Prostate gland (tissue), 2 donors: ENCODE data around the gene TMEM214. TPM values are rescaled to one million over a fixed set of nuclear protein-coding genes. Genes with fewer than 3 reads are reported as not detected.

Experiments
- DNase-seq: peaks from one replicate; pipeline ENCODE4 v3.0.0-alpha.2; 2019; ENCODE audit warnings: low spot score
- H3K27ac ChIP-seq, 2 donors: fragments of 200-600 bp; sonication (generic); 2 replicates each; pipeline ENCODE4 v1.5.1; 2017 to 2019
- H3K27me3 ChIP-seq: fragments of 200-600 bp; sonication (generic); replicated peaks from 2 replicates; pipeline ENCODE4 v1.5.1; 2019; ENCODE audit not compliant: insufficient read depth
- H3K36me3 ChIP-seq, 2 donors: fragments of 200-600 bp; sonication (generic); 1 replicate in 1 of 2; 2 replicates in 1 of 2; pipeline versions ENCODE4 v1.5.1 to v1.8.1; 2017 to 2019
- H3K4me1 ChIP-seq: fragments of 200-600 bp; sonication (generic); replicated peaks from 2 replicates; pipeline ENCODE4 v1.5.1; 2019
- H3K4me3 ChIP-seq, 2 donors: fragments of 200-600 bp; sonication (generic); 2 replicates each; pipeline ENCODE4 v1.5.1; 2017 to 2019
- H3K9me3 ChIP-seq: fragments of 200-600 bp; sonication (generic); 2 replicates; pipeline ENCODE4 v1.5.1; 2017
- CTCF ChIP-seq, 4 experiments: fragments of 200-600 bp in 2 of 4; fragments of 450-650 bp in 2 of 4; sonication (generic) in 2 of 4; IDR thresholded peaks; 1 replicate in 3 of 4; 2 replicates in 1 of 4; pipeline ENCODE4 v1.5.1; 2016 to 2019; ENCODE audit warnings: antibody characterized with exemption in 4 of 4, mild to moderate bottlenecking in 2 of 4, moderate library complexity in 2 of 4
- POLR2A ChIP-seq: fragments of 450-650 bp; IDR thresholded peaks from one replicate; pipeline ENCODE4 v1.6.1; 2016; ENCODE audit warnings: antibody characterized with exemption, mild to moderate bottlenecking
- POLR2AphosphoS5 ChIP-seq: sonication (generic); formaldehyde crosslinking; IDR thresholded peaks from one replicate; pipeline ENCODE4 v1.6.1; 2017; ENCODE audit warnings: antibody characterized with exemption
- WGBS: methylation state at CpG from one replicate; pipeline ENCODE4 v1.1.5; 2018; 5-methylcytosine and 5-hydroxymethylcytosine counted together
- intact Hi-C: fragments of 100-400 bp; cut with DNase I; formaldehyde crosslinking; loops from one replicate; pipeline ENCODE4 v1.14.2; 2022
- total RNA-seq, 2 donors: library from RNA; depleted of rRNA; stranded (reverse); fragments of >200 nt; gene quantifications; one replicate each; pipeline ENCODE4 v1.1.0, GENCODE V29; 2016

The TMEM214 gene
- total RNA-seq, 2 donors from 2014 or later: 44.5 to 75.9 TPM

GRCh38 chr2:27084297-27085061 lies 51.7 kb downstream of the TMEM214 start:
- Histone ChIP-seq H3K36me3 (no peaks in the 10 kb centered on the region), H3K9me3 (no peaks in the 10 kb centered on the region), H3K4me1 (peaks cover 7% of the 10 kb centered on the region), H3K4me3 (no peak overlapping the region), H3K27ac (no peak overlapping the region), H3K27me3 (no peaks in the 10 kb centered on the region)
- DNase-seq: no peak
- TF ChIP-seq CTCF (IDR thresholded peaks at IDR 0.05) (no peak), POLR2AphosphoS5 (no peak), POLR2A (no peak)
- intact Hi-C loops: loop anchor here (5.0 kb wide), 2 partner anchors 52 to 122 kb away; partner anchors contain the start of gene TMEM214
- WGBS: 78% methylated on average over 6 of the region's 6 CpGs

GRCh38 chr2:27085062-27085672 lies 52.4 kb downstream of the TMEM214 start:
- peak overlapping the region; percentile 71 to 80 for H3K27ac ChIP-seq
- H3K4me3 ChIP-seq: peak overlapping the region in 1 of 2 donors; percentile 56
- no peak for DNase-seq
- H3K4me1 ChIP-seq: peaks cover 7% of the 10 kb centered on the region
- no peaks in the 10 kb centered on the region for H3K27me3 ChIP-seq
- no peaks in the 10 kb centered on the region for H3K9me3 ChIP-seq
- 47% methylated on average over 10 of the region's 10 CpGs for WGBS
- intact Hi-C loops: loop anchor here (5.0 kb wide), 1 partner anchor 123 kb away; no protein-coding TSS in a partner anchor
- no peak for TF ChIP-seq POLR2AphosphoS5
- TF ChIP-seq POLR2A: no peak
- TF ChIP-seq CTCF (IDR thresholded peaks at IDR 0.05): no peak
- H3K36me3 ChIP-seq: no peaks in the 10 kb centered on the region

GRCh38 chr2:27085673-27086089 lies 52.9 kb downstream of the TMEM214 start:
- intact Hi-C loops: loop anchor here (5.0 kb wide), 1 partner anchor 123 kb away; no protein-coding TSS in a partner anchor
- Histone ChIP-seq H3K27ac (peak overlapping the region; percentile 71 to 80), H3K27me3 (no peaks in the 10 kb centered on the region), H3K36me3 (no peaks in the 10 kb centered on the region), H3K4me1 (peaks cover 7% of the 10 kb centered on the region), H3K9me3 (no peaks in the 10 kb centered on the region), H3K4me3 (peak overlapping the region; percentile 38 to 56)
- WGBS: under 1% methylated on average over 18 of the region's 38 CpGs
- DNase-seq: peak; percentile 75
- TF ChIP-seq POLR2A (peak; percentile 17), POLR2AphosphoS5 (peak; percentile 69), CTCF (IDR thresholded peaks at IDR 0.05) (peak in 2 of 4 experiments; percentile 51 to 60)

GRCh38 chr2:27086090-27086723 lies 53.4 kb downstream of the TMEM214 start:
- H3K9me3 ChIP-seq: no peaks in the 10 kb centered on the region
- peak; percentile 90 for DNase-seq
- peak overlapping the region; percentile 71 to 80 for H3K27ac ChIP-seq
- no peaks in the 10 kb centered on the region for H3K27me3 ChIP-seq
- 2% methylated on average over 39 of the region's 81 CpGs for WGBS
- peak; percentile 74 for TF ChIP-seq POLR2AphosphoS5
- TF ChIP-seq CTCF (IDR thresholded peaks at IDR 0.05): peak; percentile 90 to 98 (median 96)
- TF ChIP-seq POLR2A: peak; percentile 46
- H3K4me1 ChIP-seq: peaks cover 7% of the 10 kb centered on the region
- H3K36me3 ChIP-seq: no peaks in the 10 kb centered on the region
- peak overlapping the region; percentile 38 to 56 for H3K4me3 ChIP-seq
- intact Hi-C loops: loop anchor here (5.0 kb wide), 1 partner anchor 124 kb away; no protein-coding TSS in a partner anchor
